GM23338 (cell line): ENCODE results near the gene ETV6. TPM values are rescaled to one million over a fixed set of nuclear protein-coding genes. Genes with fewer than 3 reads are reported as not detected.

Experiments used
- ATAC-seq: fragments of 200-7000 bp; cut with Tn5 transposase; 3 replicates; pipeline ENCODE4 v1.9.1; 2020
- DNase-seq: peaks from one replicate; pipeline ENCODE4 v3.0.0-alpha.2; 2015; ENCODE audit warnings: low spot score
- H2AFZ ChIP-seq: fragments of 200-600 bp; sonication (generic); 2 replicates; pipeline ENCODE4 v1.8.0; 2016; ENCODE audit warnings: antibody characterized with exemption, mild to moderate bottlenecking, moderate library complexity
- H3F3A ChIP-seq: fragments of 200-600 bp; sonication (generic); replicated peaks from 2 replicates; pipeline ENCODE4 v1.8.0; 2017; ENCODE audit warnings: antibody characterized with exemption, mixed run types, low read depth
- H3K27ac ChIP-seq: fragments of 200-600 bp; sonication (generic); 2 replicates; pipeline ENCODE4 v1.6.1; 2016; ENCODE audit warnings: low read depth
- H3K27me3 ChIP-seq: fragments of 200-600 bp; sonication (generic); 2 replicates; pipeline ENCODE4 v1.8.0; 2016; ENCODE audit warnings: mild to moderate bottlenecking, mixed run types, moderate library complexity; ENCODE audit not compliant: insufficient read depth
- H3K36me3 ChIP-seq: fragments of 200-600 bp; sonication (generic); 2 replicates; pipeline ENCODE4 v1.8.0; 2016; ENCODE audit warnings: mild to moderate bottlenecking; ENCODE audit not compliant: insufficient read depth
- H3K4me1 ChIP-seq: fragments of 200-600 bp; sonication (generic); 2 replicates; pipeline ENCODE4 v1.8.0; 2016; ENCODE audit warnings: mild to moderate bottlenecking, moderate library complexity; ENCODE audit not compliant: insufficient read depth
- H3K4me2 ChIP-seq: fragments of 200-600 bp; sonication (generic); 2 replicates; pipeline ENCODE4 v1.7.1; 2017; ENCODE audit warnings: mixed run types
- H3K4me3 ChIP-seq: fragments of 200-600 bp; sonication (generic); 2 replicates; pipeline ENCODE4 v1.6.1; 2016; ENCODE audit warnings: mixed run types
- H3K79me2 ChIP-seq: fragments of 200-600 bp; sonication (generic); replicated peaks from 2 replicates; pipeline ENCODE4 v1.8.0; 2017; ENCODE audit warnings: mild to moderate bottlenecking; ENCODE audit not compliant: insufficient read depth
- H3K9me2 ChIP-seq: fragments of 200-600 bp; sonication (generic); 2 replicates; pipeline ENCODE4 v1.8.0; 2017; ENCODE audit not compliant: insufficient read depth
- H4K20me1 ChIP-seq: fragments of 200-600 bp; sonication (generic); replicated peaks from 2 replicates; pipeline ENCODE4 v1.8.0; 2017; ENCODE audit warnings: mild to moderate bottlenecking; ENCODE audit not compliant: insufficient read depth
- H3K27ac Mint-ChIP-seq: 2 replicates; pipeline ENCODE4 v1.8.0; 2020; ENCODE audit warnings: inconsistent platforms, mild to moderate bottlenecking, moderate library complexity, mixed read lengths
- H3K27me3 Mint-ChIP-seq: 3 replicates; pipeline ENCODE4 v1.8.0; 2022; ENCODE audit warnings: low read depth, mild to moderate bottlenecking, moderate library complexity, mixed read lengths, inconsistent platforms; ENCODE audit not compliant: insufficient read depth, poor library complexity
- H3K36me3 Mint-ChIP-seq: 3 replicates; pipeline ENCODE4 v1.8.0; 2021; ENCODE audit warnings: low read depth, mild to moderate bottlenecking, inconsistent platforms, moderate library complexity, mixed read lengths
- H3K4me1 Mint-ChIP-seq: 3 replicates; pipeline ENCODE4 v1.8.0; 2020; ENCODE audit warnings: mild to moderate bottlenecking, inconsistent platforms, mixed read lengths
- H3K4me3 Mint-ChIP-seq: 3 replicates; pipeline ENCODE4 v1.8.0; 2021; ENCODE audit warnings: moderate library complexity, mild to moderate bottlenecking, inconsistent platforms, mixed read lengths
- H3K9me3 Mint-ChIP-seq: 3 replicates; pipeline ENCODE4 v1.8.0; 2020; ENCODE audit warnings: moderate library complexity, mild to moderate bottlenecking, inconsistent platforms, mixed read lengths
- CREB1 ChIP-seq: fragments of 250-450 bp; sonication (Bioruptor Pico); IDR thresholded peaks from 2 replicates; pipeline ENCODE4 v1.5.0; 2020; ENCODE audit warnings: low read depth, mild to moderate bottlenecking, moderate library complexity
- CTCF ChIP-seq, 2 experiments: fragments of 200-600 bp in 1 of 2; sonication (generic) in 1 of 2; conservative IDR thresholded peaks; 2 replicates each; pipeline versions ENCODE4 v1.5.1 to v1.6.1; 2016 to 2017; ENCODE audit warnings: antibody characterized with exemption in 2 of 2, low read depth in 2 of 2, mild to moderate bottlenecking in 2 of 2, moderate library complexity in 1 of 2
- EZH2 ChIP-seq: fragments of 200-600 bp; sonication (generic); IDR thresholded peaks from one replicate; pipeline ENCODE4 v1.8.0; 2017; ENCODE audit warnings: antibody characterized with exemption, mild to moderate bottlenecking, low read depth; ENCODE audit not compliant: unreplicated experiment
- EZH2phosphoT487 ChIP-seq: fragments of 200-600 bp; sonication (generic); IDR thresholded peaks from one replicate; pipeline ENCODE4 v1.8.1; 2018; ENCODE audit warnings: antibody characterized with exemption; ENCODE audit not compliant: unreplicated experiment
- JUNB ChIP-seq: IDR thresholded peaks from one replicate; pipeline ENCODE4 v1.6.1; 2016; ENCODE audit warnings: antibody characterized with exemption; ENCODE audit not compliant: unreplicated experiment
- NANOG ChIP-seq: IDR thresholded peaks from 2 replicates; pipeline ENCODE4 v1.6.1; 2016; ENCODE audit warnings: antibody characterized with exemption, borderline replicate concordance
- POLR2AphosphoS5 ChIP-seq: IDR thresholded peaks from 2 replicates; pipeline ENCODE4 v1.6.1; 2016; ENCODE audit warnings: antibody characterized with exemption, low read depth
- REST ChIP-seq: IDR thresholded peaks from one replicate; pipeline ENCODE4 v1.6.1; 2018; ENCODE audit warnings: antibody characterized with exemption; ENCODE audit not compliant: unreplicated experiment
- STAT1 ChIP-seq: IDR thresholded peaks from one replicate; pipeline ENCODE4 v1.6.1; 2016; ENCODE audit warnings: antibody characterized with exemption; ENCODE audit not compliant: unreplicated experiment
- ZNF114 ChIP-seq: fragments of 250-450 bp; sonication (Bioruptor Pico); IDR thresholded peaks from 2 replicates; pipeline ENCODE4 v1.5.0; 2020; ENCODE audit warnings: mild to moderate bottlenecking, moderate library complexity
- ZNF331 ChIP-seq: fragments of 250-450 bp; sonication (Bioruptor Pico); IDR thresholded peaks from 2 replicates; pipeline ENCODE4 v1.5.0; 2020; ENCODE audit warnings: low read depth, mild to moderate bottlenecking, moderate library complexity
- ZNF462 ChIP-seq: fragments of 250-450 bp; sonication (Bioruptor Pico); IDR thresholded peaks from 2 replicates; pipeline ENCODE4 v1.5.0; 2020; ENCODE audit warnings: mild to moderate bottlenecking, moderate library complexity
- polyA plus RNA-seq: library from polyadenylated mRNA; unstranded; fragments of >200 nt; fragmentation: Nextera tagmentation; extraction: Ambion mirVana; gene quantifications from 2 replicates; pipeline ENCODE4 v1.2.1, GENCODE V29; 2016
- total RNA-seq: library from RNA; depleted of rRNA; stranded (reverse); fragments of >200 nt; shearing (Covaris generic); gene quantifications from 2 replicates; pipeline ENCODE4 v1.2.3, GENCODE V29; 2014

Gene ETV6
- total and polyA plus RNA-seq, 2 experiments from 2014 or later = 7.5 to 15.1 TPM

- 0 out of 2 replicates have a peak overlapping the region, but pooled peaks have one; percentile 3 for H3K4me2 ChIP-seq
- H3K79me2 ChIP-seq = peaks cover 7% of the 10 kb centered on the region; the same call in 1 of the 2 replicates
These were observed 69.3 kb downstream of the ETV6 start for GRCh38 chr12:11718768-11719253.

More at GRCh38 chr12:11718768-11719253, 69.3 kb downstream of the ETV6 start:
- H3F3A ChIP-seq = no peaks in the 10 kb centered on the region
- H4K20me1 ChIP-seq = no peaks in the 10 kb centered on the region
- H3K4me3 Mint-ChIP-seq = no peak overlapping the region
- H3K27me3 Mint-ChIP-seq = peaks cover 11% of the 10 kb centered on the region
- H3K27ac Mint-ChIP-seq = no peak overlapping the region
- ATAC-seq = peak; percentile 67
- H3K4me3 ChIP-seq = no peak overlapping the region
- no peaks in the 10 kb centered on the region for H3K36me3 ChIP-seq
- no peaks in the 10 kb centered on the region for H3K27me3 ChIP-seq
- H3K9me3 Mint-ChIP-seq = no peaks in the 10 kb centered on the region
- no peaks in the 10 kb centered on the region for H3K9me2 ChIP-seq
- no peak for TF ChIP-seq JUNB
- no peak for TF ChIP-seq POLR2AphosphoS5
- TF ChIP-seq REST = no peak
- TF ChIP-seq ZNF462 = no peak
- TF ChIP-seq EZH2 = no peak
- TF ChIP-seq EZH2phosphoT487 = no peak
- no peak for TF ChIP-seq CTCF (conservative IDR thresholded peaks at IDR 0.05; ENCODE audit: low read depth in 2 of 2)
- no peak for TF ChIP-seq ZNF331 (CRISPR knock-in tag)
- TF ChIP-seq CREB1 (CRISPR knock-in tag) = no peak
- TF ChIP-seq NANOG = no peak
- no peak for TF ChIP-seq ZNF114 (CRISPR knock-in tag)
- TF ChIP-seq STAT1 = no peak
- peaks cover 38% of the 10 kb centered on the region for H3K4me1 Mint-ChIP-seq
- DNase-seq = no peak
- H3K36me3 Mint-ChIP-seq = no peaks in the 10 kb centered on the region; the same call in 2 of the 3 replicates
- H2AFZ ChIP-seq = no peak overlapping the region
- H3K27ac ChIP-seq = no peak overlapping the region
- H3K4me1 ChIP-seq = peaks cover 29% of the 10 kb centered on the region
